Thyroid gland (tissue), 4 donors: ENCODE measurements around the gene OLA1. TPM values are rescaled to one million over a fixed set of nuclear protein-coding genes. Genes with fewer than 3 reads are reported as not detected.

ENCODE experiments used
- DNase-seq, 2 donors: peaks; one replicate each; pipeline ENCODE4 v3.0.0-alpha.2; 2019
- H3K27ac ChIP-seq, 3 donors: fragments of 200-600 bp; sonication (generic); 1 replicate in 2 of 3; 2 replicates in 1 of 3; pipeline ENCODE4 v1.5.1; 2016 to 2019; ENCODE audit warnings: mild to moderate bottlenecking in 1 of 3, moderate library complexity in 1 of 3
- H3K27me3 ChIP-seq: fragments of 200-600 bp; sonication (generic); one replicate; pipeline ENCODE4 v1.5.1; 2019
- H3K36me3 ChIP-seq, 2 donors: fragments of 200-600 bp; sonication (generic); one replicate each; pipeline ENCODE4 v1.5.1; 2016 to 2019
- H3K4me1 ChIP-seq, 2 donors: fragments of 200-600 bp; sonication (generic); one replicate each; pipeline ENCODE4 v1.5.1; 2017 to 2019
- H3K4me3 ChIP-seq, 3 donors: fragments of 200-600 bp; sonication (generic); replicated peaks in 1 of 3; 1 replicate in 2 of 3; 2 replicates in 1 of 3; pipeline ENCODE4 v1.5.1; 2016; ENCODE audit warnings: mild to moderate bottlenecking in 1 of 3
- H3K9me3 ChIP-seq: fragments of 200-600 bp; sonication (generic); one replicate; pipeline ENCODE4 v1.5.1; 2017
- POLR2A ChIP-seq, 2 donors: fragments of 450-650 bp; IDR thresholded peaks; one replicate each; pipeline ENCODE4 v1.6.1; 2017; ENCODE audit warnings: antibody characterized with exemption in 2 of 2, mild to moderate bottlenecking in 2 of 2, moderate library complexity in 1 of 2
- WGBS, 2 donors: methylation state at CpG; one replicate each; pipeline ENCODE4 v1.1.5; 2017; 5-methylcytosine and 5-hydroxymethylcytosine counted together
- intact Hi-C: fragments of 100-400 bp; cut with DNase I; formaldehyde crosslinking; loops from one replicate; pipeline ENCODE4 v1.15.1; 2023
- total RNA-seq, 4 donors: library from RNA; depleted of rRNA; stranded (reverse); fragments of >200 nt; gene quantifications; one replicate each; pipeline ENCODE4 v1.2.3, GENCODE V29; 2016
- TF ChIP-seq, protein P1 (sequence below), 6 experiments: fragments of 200-600 bp in 3 of 6; fragments of 450-650 bp in 3 of 6; sonication (generic) in 3 of 6; IDR thresholded peaks; one replicate each; pipeline ENCODE4 v1.5.1; 2016 to 2019; ENCODE audit warnings: antibody characterized with exemption in 6 of 6, mild to moderate bottlenecking in 2 of 6, inconsistent platforms in 1 of 6, moderate library complexity in 1 of 6

Gene OLA1
- total RNA-seq, 4 donors from 2014 or later: 51.8 to 68.5 (median 53.5) TPM

- no peaks in the 10 kb centered on the region for H3K36me3 ChIP-seq
- intact Hi-C loops: loop anchor here (10.0 kb wide), 1 partner anchor 305 kb away; no protein-coding TSS in a partner anchor
- TF ChIP-seq POLR2A (IDR thresholded peaks at IDR 0.05): no peak
- TF ChIP-seq, protein P1, sequence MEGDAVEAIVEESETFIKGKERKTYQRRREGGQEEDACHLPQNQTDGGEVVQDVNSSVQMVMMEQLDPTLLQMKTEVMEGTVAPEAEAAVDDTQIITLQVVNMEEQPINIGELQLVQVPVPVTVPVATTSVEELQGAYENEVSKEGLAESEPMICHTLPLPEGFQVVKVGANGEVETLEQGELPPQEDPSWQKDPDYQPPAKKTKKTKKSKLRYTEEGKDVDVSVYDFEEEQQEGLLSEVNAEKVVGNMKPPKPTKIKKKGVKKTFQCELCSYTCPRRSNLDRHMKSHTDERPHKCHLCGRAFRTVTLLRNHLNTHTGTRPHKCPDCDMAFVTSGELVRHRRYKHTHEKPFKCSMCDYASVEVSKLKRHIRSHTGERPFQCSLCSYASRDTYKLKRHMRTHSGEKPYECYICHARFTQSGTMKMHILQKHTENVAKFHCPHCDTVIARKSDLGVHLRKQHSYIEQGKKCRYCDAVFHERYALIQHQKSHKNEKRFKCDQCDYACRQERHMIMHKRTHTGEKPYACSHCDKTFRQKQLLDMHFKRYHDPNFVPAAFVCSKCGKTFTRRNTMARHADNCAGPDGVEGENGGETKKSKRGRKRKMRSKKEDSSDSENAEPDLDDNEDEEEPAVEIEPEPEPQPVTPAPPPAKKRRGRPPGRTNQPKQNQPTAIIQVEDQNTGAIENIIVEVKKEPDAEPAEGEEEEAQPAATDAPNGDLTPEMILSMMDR (IDR thresholded peaks at IDR 0.05): peak; percentile 68 to 95 (median 78)
- peak; percentile 92 to 93 for DNase-seq
- H3K27me3 ChIP-seq: no peaks in the 10 kb centered on the region
- no peak overlapping the region for H3K4me3 ChIP-seq
- peaks cover 4 to 19% of the 10 kb centered on the region in 2 donors for H3K4me1 ChIP-seq
- H3K9me3 ChIP-seq: no peaks in the 10 kb centered on the region
- H3K27ac ChIP-seq: peak overlapping the region; percentile 69 to 76 (median 73)
- WGBS, 2 donors: 34 to 36% methylated on average over 15 to 16 of the region's 16 CpGs
Observed at GRCh38 chr2:174039551-174040416, 208.5 kb downstream of the OLA1 start.

DNA sequence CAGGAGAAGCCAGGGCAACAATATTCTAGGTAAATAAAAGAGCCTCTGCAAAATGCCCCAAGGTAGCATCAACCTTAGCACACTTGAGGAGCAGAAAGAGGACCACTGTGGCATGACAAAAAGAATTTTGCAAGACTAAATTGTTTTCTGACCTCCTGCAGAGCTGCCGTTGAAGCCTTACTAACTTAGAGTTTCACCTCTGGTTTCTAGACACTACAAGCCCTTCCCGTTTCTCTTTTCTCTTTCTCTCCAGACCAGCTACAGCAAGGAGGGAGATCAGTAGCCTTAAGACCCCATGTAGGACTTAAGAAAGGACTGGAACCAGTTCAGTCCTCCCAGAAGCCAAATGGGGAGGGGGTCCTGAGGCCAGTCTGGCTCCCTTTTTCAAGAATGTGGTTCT is 209.9 kb downstream of the OLA1 start:
- DNase-seq: no peak
- Histone ChIP-seq H3K36me3 (no peaks in the 10 kb centered on the region), H3K27ac (peak overlapping the region in 1 of 3 donors; percentile 20), H3K27me3 (no peaks in the 10 kb centered on the region), H3K4me1 (peaks cover 4 to 19% of the 10 kb centered on the region in 2 donors), H3K4me3 (no peak overlapping the region), H3K9me3 (no peaks in the 10 kb centered on the region)
- WGBS, 2 donors: 27 to 45% methylated on average over 2 of the region's 2 CpGs
- TF ChIP-seq, protein P1 (IDR thresholded peaks at IDR 0.05): no peak
- no peak for TF ChIP-seq POLR2A (IDR thresholded peaks at IDR 0.05)
- intact Hi-C loops: loop anchor here (10.0 kb wide), 1 partner anchor 306 kb away; no protein-coding TSS in a partner anchor

- TF ChIP-seq POLR2A (IDR thresholded peaks at IDR 0.05): no peak
- TF ChIP-seq, protein P1 (IDR thresholded peaks at IDR 0.05): no peak
- no peaks in the 10 kb centered on the region for H3K36me3 ChIP-seq
- no peak overlapping the region for H3K4me3 ChIP-seq
- H3K4me1 ChIP-seq: peaks cover 4 to 19% of the 10 kb centered on the region in 2 donors
- H3K9me3 ChIP-seq: no peaks in the 10 kb centered on the region
- no peak for DNase-seq
- no peak overlapping the region for H3K27ac ChIP-seq
- H3K27me3 ChIP-seq: no peaks in the 10 kb centered on the region
- intact Hi-C loops: loop anchor here (10.0 kb wide), 1 partner anchor 308 kb away; no protein-coding TSS in a partner anchor
Observed at GRCh38 chr2:174036825-174037224, 211.5 kb downstream of the OLA1 start.

GRCh38 chr2:174035981-174036742 is 212.2 kb downstream of the OLA1 start:
- no peaks in the 10 kb centered on the region for H3K9me3 ChIP-seq
- whole genome bisulfite sequencing, 2 donors: 66 to 75% methylated on average over 12 of the region's 12 CpGs
- no peaks in the 10 kb centered on the region for H3K27me3 ChIP-seq
- intact Hi-C loops: loop anchor here (10.0 kb wide), 1 partner anchor 309 kb away; no protein-coding TSS in a partner anchor
- H3K4me1 ChIP-seq: peaks cover 4 to 19% of the 10 kb centered on the region in 2 donors
- H3K36me3 ChIP-seq: no peaks in the 10 kb centered on the region
- DNase-seq: no peak
- H3K27ac ChIP-seq: no peak overlapping the region
- no peak overlapping the region for H3K4me3 ChIP-seq
- no peak for TF ChIP-seq POLR2A (IDR thresholded peaks at IDR 0.05)
- TF ChIP-seq, protein P1 (IDR thresholded peaks at IDR 0.05): peak in 1 of 6 experiments; percentile 12
